HG03108 (cell line): ENCODE measurements around the gene YY1.
"Not testable (repeated sequence)": the region's sequence is repeated elsewhere in the genome, so short reads cannot be mapped to it uniquely, and the experiment has no call there.

Source experiments
- ATAC-seq: cut with Tn5 transposase; IDR thresholded peaks from one replicate; pipeline ENCODE4 v1.9.1; 2021; ENCODE audit warnings: moderate library complexity; ENCODE audit not compliant: unreplicated experiment

Gene YY1

GRCh38 chr14:100238419-100239210, at the start of gene YY1:
YY1 (plus strand) TSS chr14:100239144; CDS start chr14:100239245, 101 bp downstream.
- ATAC-seq, result peak; percentile 67

DNA sequence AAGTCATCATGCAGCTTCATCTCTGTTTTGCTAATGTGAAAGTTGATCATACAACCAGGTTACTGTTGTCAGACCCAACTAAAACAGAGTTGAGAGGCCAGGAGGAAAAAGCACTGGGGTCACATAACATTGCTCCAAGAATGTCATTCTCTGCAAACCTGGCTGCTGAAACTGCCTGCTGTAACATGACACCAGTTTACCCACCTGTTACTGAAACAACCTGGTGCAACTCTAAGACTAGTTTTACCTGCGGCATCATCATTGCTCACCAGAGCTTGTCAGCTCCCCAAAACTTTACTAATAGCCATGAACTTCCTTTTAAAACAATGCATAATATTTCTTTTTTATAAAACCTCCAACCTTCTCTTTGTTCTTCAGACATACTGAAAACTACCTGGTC, 48.8 kb upstream of the YY1 start:
- no peak for ATAC-seq

GRCh38 chr14:100191584-100192249, 47.2 kb upstream of the YY1 start:
- ATAC-seq, result no peak

- ATAC-seq, result no peak
Observed at GRCh38 chr14:100192250-100192671, 46.7 kb upstream of the YY1 start.

DNA sequence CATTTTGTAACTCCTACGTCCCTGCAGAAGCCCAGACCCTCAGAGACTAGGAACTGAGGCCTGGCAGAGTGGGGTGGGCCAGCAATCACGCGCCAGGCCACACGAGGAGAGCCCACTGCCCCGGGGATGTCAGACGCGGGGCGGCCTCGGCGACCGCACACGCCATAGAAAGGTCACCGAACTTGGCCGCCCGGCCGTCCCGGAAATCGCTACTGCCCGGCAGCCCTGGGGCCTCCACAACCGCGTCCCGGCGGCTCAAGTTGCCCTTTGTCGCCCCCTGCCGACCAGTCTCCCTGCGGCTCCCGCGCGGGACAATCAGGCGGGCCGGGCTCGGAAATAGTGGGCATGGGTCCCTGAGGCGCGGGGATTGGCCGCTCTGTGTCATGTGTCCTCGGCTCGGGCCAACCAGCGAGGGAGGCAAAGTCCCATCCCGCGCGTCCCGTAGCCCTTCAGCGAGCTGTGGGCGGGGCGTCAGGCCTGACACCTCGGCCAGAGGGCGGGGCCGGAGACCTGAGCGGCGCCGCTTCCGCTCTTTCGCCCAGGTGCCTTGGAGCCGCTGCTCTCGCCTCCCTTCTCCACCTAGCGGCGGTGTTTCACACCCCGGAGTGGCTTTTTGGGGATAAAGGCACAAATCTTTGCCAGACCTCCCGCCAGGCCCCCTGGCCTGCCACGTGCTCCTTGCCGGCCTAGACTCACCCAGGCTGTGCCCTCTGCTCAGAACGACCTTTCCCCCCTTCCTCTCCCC, 46.1 kb upstream of the YY1 start:
- ATAC-seq, result peak; percentile 99

GRCh38 chr14:100193417-100194357, 45.3 kb upstream of the YY1 start:
- ATAC-seq, result no peak

- no peak for ATAC-seq
Observed at GRCh38 chr14:100199240-100199860, 39.6 kb upstream of the YY1 start.

- no peak for ATAC-seq
Observed at GRCh38 chr14:100200311-100200710, 38.6 kb upstream of the YY1 start.

GRCh38 chr14:100201701-100202100, 37.2 kb upstream of the YY1 start:
- ATAC-seq, result no peak

DNA sequence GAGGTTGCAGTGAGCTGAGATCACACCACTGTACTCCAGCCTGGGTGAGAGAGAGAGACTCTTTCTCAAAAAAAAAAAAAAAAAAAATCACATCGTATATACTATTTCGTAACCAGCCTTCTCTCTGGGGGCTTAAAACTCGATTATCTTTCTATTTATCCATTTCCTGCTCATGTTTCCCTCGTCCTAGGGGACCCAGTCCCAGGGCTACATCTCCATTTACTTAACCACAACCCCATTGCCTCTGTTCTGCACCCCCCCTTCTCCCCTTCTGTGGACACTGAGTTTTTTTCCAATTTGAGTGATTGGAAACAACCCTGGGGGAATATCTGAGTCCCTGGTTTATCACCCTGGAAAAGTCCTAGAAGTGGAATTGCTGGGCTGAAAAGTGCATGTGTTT, 36.2 kb upstream of the YY1 start:
- no peak for ATAC-seq

DNA sequence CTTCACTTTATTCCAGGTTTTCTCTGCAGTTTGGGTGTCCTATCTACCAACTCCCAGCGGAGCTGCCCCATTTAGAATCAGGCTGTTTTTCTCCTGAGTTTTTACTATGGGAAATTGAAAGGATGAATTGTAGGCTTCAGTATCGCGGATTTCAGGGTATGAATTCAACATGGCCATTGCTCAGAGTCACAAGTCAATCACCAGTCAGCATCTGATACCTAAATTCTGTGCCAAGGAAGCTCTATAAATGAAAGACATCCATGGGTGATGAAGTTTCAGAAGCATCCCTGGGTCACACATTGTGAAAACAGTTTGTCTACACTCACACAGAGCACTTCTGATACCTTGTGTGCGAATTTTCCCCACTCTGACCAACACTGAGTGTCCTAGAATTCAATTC, 35.8 kb upstream of the YY1 start:
- ATAC-seq, result no peak

- no peak for ATAC-seq
Observed at GRCh38 chr14:100203962-100204834, 34.7 kb upstream of the YY1 start.

- not testable (repeated sequence) for ATAC-seq
Observed at GRCh38 chr14:100204835-100205167, 34.1 kb upstream of the YY1 start.

- not testable (repeated sequence) for ATAC-seq
Observed at GRCh38 chr14:100207588-100207987, 31.4 kb upstream of the YY1 start.

DNA sequence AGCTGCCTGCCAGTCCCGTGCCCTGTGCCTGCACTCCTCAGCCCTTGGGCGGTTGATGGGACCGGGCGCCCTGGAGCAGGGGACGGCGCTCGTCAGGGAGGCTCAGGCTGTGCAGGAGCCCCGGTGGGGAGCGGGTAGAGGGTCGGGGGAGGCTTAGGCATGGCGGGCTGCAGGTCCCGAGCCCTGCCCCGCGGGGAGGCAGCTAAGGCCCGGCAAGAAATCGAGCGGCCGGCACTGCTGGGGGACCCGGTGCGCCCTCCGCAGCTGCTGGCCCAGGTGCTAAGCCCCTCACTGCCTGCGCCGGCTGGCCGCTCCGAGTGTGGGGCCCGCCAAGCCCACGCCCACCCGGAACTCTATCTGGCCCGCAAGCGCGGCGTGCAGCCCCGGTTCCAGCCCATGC, 30.8 kb upstream of the YY1 start:
- ATAC-seq, result not testable (repeated sequence)

DNA sequence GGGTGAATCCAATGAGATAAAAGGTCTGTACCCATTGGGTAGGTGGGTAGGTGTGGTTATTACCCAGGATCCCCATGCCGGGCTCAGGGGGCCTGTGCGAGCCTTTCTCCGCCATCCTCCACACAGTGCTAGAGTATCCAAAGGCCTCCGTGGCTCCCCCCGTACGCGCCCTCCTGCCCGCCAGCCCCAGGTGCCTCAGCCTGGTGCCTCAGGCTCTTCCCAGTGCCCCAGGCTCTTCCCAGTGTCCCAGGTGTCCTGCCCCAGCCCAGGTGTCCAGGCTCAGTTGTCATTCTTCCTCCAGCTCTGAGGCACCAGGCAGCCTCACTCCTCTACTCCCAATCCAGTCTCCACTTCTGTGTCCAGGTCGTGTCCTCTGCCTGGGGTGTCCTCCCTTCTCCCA, 27.6 kb upstream of the YY1 start:
- no peak for ATAC-seq

DNA sequence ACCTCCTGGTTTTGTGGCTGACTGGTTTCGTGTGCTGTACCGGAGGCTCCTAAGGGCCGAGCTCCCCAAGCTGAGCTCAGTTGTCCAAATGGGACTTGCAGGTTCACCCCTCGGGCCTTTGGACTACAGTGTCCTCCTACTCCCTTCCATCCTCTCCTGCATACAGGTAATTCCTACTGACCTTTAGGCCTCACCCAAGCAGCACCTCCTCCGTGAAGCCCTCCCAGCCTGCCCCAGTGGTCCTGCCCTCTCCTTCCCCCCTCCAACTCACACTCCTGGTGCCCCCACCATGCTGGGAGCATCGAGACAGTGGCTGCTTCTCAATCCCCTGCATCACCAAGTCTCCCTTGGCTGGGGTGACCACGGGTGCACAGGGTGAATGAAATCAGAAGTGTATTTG, 27.1 kb upstream of the YY1 start:
- no peak for ATAC-seq

GRCh38 chr14:100212476-100213333, 26.2 kb upstream of the YY1 start:
- no peak for ATAC-seq
